ENCODE data around the gene VSTM2L.

- TF ChIP-seq EZH2 (IDR thresholded peaks at IDR 0.05; ENCODE audit: low read length, missing control alignments), result peak; percentile 50
- no peak for TF ChIP-seq CTCF (conservative IDR thresholded peaks at IDR 0.05 in 1 of 2, IDR thresholded peaks at IDR 0.05 in 1 of 2; ENCODE audit: low read depth in 1 of 2, low read length in 2 of 2)
Observed at GRCh38 chr20:37913567-37914366, 10.8 kb downstream of the VSTM2L start.

Measured in fibroblast of lung (primary cell).